Loucy (cell line): ENCODE results near the gene CCDC66.

Experiments
- CTCF ChIP-seq: fragments of 200-600 bp; sonication (generic); conservative IDR thresholded peaks from 2 replicates; pipeline ENCODE4 v1.5.1; 2014; ENCODE audit warnings: mild to moderate bottlenecking, antibody characterized with exemption, low read length
- EZH2phosphoT487 ChIP-seq: fragments of 200-600 bp; IDR thresholded peaks from 2 replicates; pipeline ENCODE4 v1.6.1; 2018; ENCODE audit warnings: antibody characterized with exemption, mild to moderate bottlenecking, moderate library complexity, borderline replicate concordance

- no peak for TF ChIP-seq CTCF
- no peak for TF ChIP-seq EZH2phosphoT487
Measured at GRCh38 chr3:56633181-56633580, 76.2 kb downstream of the CCDC66 start.
